Endothelial cell of umbilical vein (primary cell): ENCODE data around the gene PAPPA2. TPM values are rescaled to one million over a fixed set of nuclear protein-coding genes. Genes with fewer than 3 reads are reported as not detected.

Experiments
- BruUV-seq: library from RNA; stranded (reverse); fragments of 400-500 nt; replicated peaks from 2 replicates; lab custom pipeline; 2021; lab: Mats Ljungman, UMichigan
- CTCF ChIA-PET: fragments of 300-600, 350-600 bp; sonication (Branson Sonifier 250); formaldehyde crosslinking; loops from one replicate; lab custom pipeline; 2021; ENCODE audit warnings: antibody characterized with exemption, inconsistent platforms; lab: Charles Lee
- POLR2A ChIA-PET: fragments of 300-600, 350-600 bp; sonication (Branson Sonifier 250); formaldehyde crosslinking; loops from one replicate; lab custom pipeline; 2021; ENCODE audit warnings: antibody characterized with exemption, inconsistent platforms; lab: Charles Lee
- DNase-seq: peaks from one replicate; pipeline ENCODE4 v3.0.0-alpha.2; 2011; ENCODE audit warnings: low read depth, low spot score
- FAIRE-seq: peaks from 2 replicates; lab custom pipeline; 2011; peaks lifted over from hg19 to GRCh38; lab: Jason Lieb, UNC
- H2AFZ ChIP-seq: 2 replicates; pipeline ENCODE4 v1.6.0; 2012; ENCODE audit warnings: low read depth, low read length, control low read depth, inconsistent platforms
- H3K27ac ChIP-seq: 2 replicates; pipeline ENCODE4 v1.5.1; 2011; ENCODE audit warnings: low read depth, mild to moderate bottlenecking, control low read depth, low read length, moderate library complexity; ENCODE audit not compliant: insufficient read depth
- H3K27me3 ChIP-seq, 2 experiments: 2 replicates each; pipeline versions ENCODE4 v1.6.0 to v1.6.1; 2011; ENCODE audit warnings: low read length in 2 of 2, mixed read lengths in 1 of 2; ENCODE audit not compliant: control insufficient read depth in 2 of 2, insufficient read depth in 2 of 2
- H3K36me3 ChIP-seq, 2 experiments: 2 replicates in 1 of 2; 3 replicates in 1 of 2; pipeline ENCODE4 v1.5.1; 2011; ENCODE audit warnings: low read length in 2 of 2, mild to moderate bottlenecking in 1 of 2, moderate library complexity in 1 of 2; ENCODE audit not compliant: control insufficient read depth in 2 of 2, insufficient read depth in 2 of 2; ENCODE audit errors: extremely low read depth in 1 of 2
- H3K4me1 ChIP-seq: 3 replicates; pipeline ENCODE4 v1.5.1; 2011; ENCODE audit warnings: mild to moderate bottlenecking, low read length; ENCODE audit not compliant: control insufficient read depth, insufficient read depth; ENCODE audit errors: extremely low read depth
- H3K4me2 ChIP-seq: 2 replicates; pipeline ENCODE4 v1.6.1; 2011; ENCODE audit warnings: low read length, control low read depth, mixed read lengths; ENCODE audit not compliant: insufficient read depth
- H3K4me3 ChIP-seq, 3 experiments: fragments of 200-600 bp in 1 of 3; sonication (generic), shearing (Covaris generic) in 1 of 3; replicated peaks in 1 of 3; 2 replicates each; pipeline ENCODE4 v1.5.1; 2011 to 2016; ENCODE audit warnings: control low read depth in 3 of 3, low read length in 3 of 3, mild to moderate bottlenecking in 2 of 3, inconsistent platforms in 1 of 3, low read depth in 1 of 3, moderate library complexity in 1 of 3; ENCODE audit not compliant: insufficient read depth in 1 of 3
- H3K79me2 ChIP-seq: 2 replicates; pipeline ENCODE4 v1.6.0; 2012; ENCODE audit warnings: low read length, inconsistent platforms; ENCODE audit not compliant: control insufficient read depth, insufficient read depth
- H3K9ac ChIP-seq: replicated peaks from 2 replicates; pipeline ENCODE3; 2011; ENCODE audit warnings: low read length, control low read depth; ENCODE audit not compliant: insufficient read depth; ENCODE audit errors: extremely low read depth
- H3K9me1 ChIP-seq: replicated peaks from 3 replicates; pipeline ENCODE4 v1.6.0; 2011; ENCODE audit warnings: mild to moderate bottlenecking, low read length; ENCODE audit not compliant: control insufficient read depth, insufficient read depth; ENCODE audit errors: extremely low read depth
- H3K9me3 ChIP-seq: replicated peaks from 2 replicates; pipeline ENCODE4 v1.5.1; 2012; ENCODE audit warnings: low read length, inconsistent platforms; ENCODE audit not compliant: control insufficient read depth, insufficient read depth
- H4K20me1 ChIP-seq: replicated peaks from 2 replicates; pipeline ENCODE3; 2011; ENCODE audit warnings: mild to moderate bottlenecking, low read length; ENCODE audit not compliant: control insufficient read depth, insufficient read depth; ENCODE audit errors: extremely low read depth
- CTCF ChIP-seq, 2 donors: IDR thresholded peaks; 1 replicate in 1 of 2; 2 replicates in 1 of 2; pipeline ENCODE4 v1.5.1; 2011; ENCODE audit warnings: low read length in 2 of 2, mild to moderate bottlenecking in 2 of 2, moderate library complexity in 2 of 2, control low read depth in 1 of 2, inconsistent platforms in 1 of 2, low read depth in 1 of 2; ENCODE audit not compliant: insufficient read depth in 1 of 2; ENCODE audit errors: extremely low read depth in 1 of 2
- EZH2 ChIP-seq: IDR thresholded peaks from 2 replicates; pipeline ENCODE4 v1.6.1; 2012; ENCODE audit warnings: borderline replicate concordance, low read depth, mild to moderate bottlenecking, moderate library complexity, low read length, inconsistent platforms; ENCODE audit not compliant: severe bottlenecking
- FOS ChIP-seq: IDR thresholded peaks from 2 replicates; pipeline ENCODE4 v1.6.1; 2011; ENCODE audit warnings: mild to moderate bottlenecking, low read length, moderate library complexity, borderline replicate concordance; ENCODE audit not compliant: insufficient read depth
- GATA2 ChIP-seq: IDR thresholded peaks from 2 replicates; pipeline ENCODE4 v1.7.0; 2011; ENCODE audit warnings: low read depth, mild to moderate bottlenecking, moderate library complexity, mixed read lengths, low read length; ENCODE audit not compliant: insufficient read length, insufficient read depth
- JUN ChIP-seq: IDR thresholded peaks from 2 replicates; pipeline ENCODE4 v1.6.1; 2011; ENCODE audit warnings: borderline replicate concordance, low read depth; ENCODE audit not compliant: insufficient read length, insufficient read depth
- MYC ChIP-seq: IDR thresholded peaks from one replicate; pipeline ENCODE4 v1.6.1; 2011; ENCODE audit warnings: mild to moderate bottlenecking, low read depth, low read length
- POLR2A ChIP-seq: IDR thresholded peaks from 2 replicates; pipeline ENCODE4 v1.6.1; 2012; ENCODE audit warnings: low read depth, mild to moderate bottlenecking, control low read depth, low read length
- POLR2AphosphoS5 ChIP-seq: IDR thresholded peaks from 2 replicates; pipeline ENCODE4 v1.6.1; 2012; ENCODE audit warnings: low read depth, mild to moderate bottlenecking, control low read depth, low read length, moderate library complexity; ENCODE audit not compliant: insufficient read depth
- dilution Hi-C: fragments of 300-500 bp; cut with MboI; formaldehyde crosslinking; loops from one replicate; pipeline ENCODE4 v1.15.0; 2019; ENCODE audit warnings: low sequenced_read_pairs; ENCODE audit not compliant: extremely low pct_ligation_motif_present
- intact Hi-C: fragments of 100-400 bp; cut with micrococcal nuclease; formaldehyde crosslinking; loops from one replicate; pipeline ENCODE4 v1.10.0; 2022
- polyA plus RNA-seq, 4 experiments: library from polyadenylated mRNA; depleted of rRNA in 3 of 4; stranded (reverse) in 3 of 4; unstranded in 1 of 4; fragments of >200 nt; gene quantifications; 2 replicates each; pipeline versions ENCODE4 v1.2.1 to v1.2.3, GENCODE V29; 2011 to 2012; ENCODE audit warnings: missing spikeins in 1 of 4
- total RNA-seq: library from RNA; stranded (reverse); gene quantifications from 2 replicates; pipeline ENCODE4 v1.2.3, GENCODE V29; 2021
- TF ChIP-seq, protein P1 (sequence below): IDR thresholded peaks from 2 replicates; pipeline ENCODE4 v1.6.1; 2011; ENCODE audit not compliant: insufficient read depth, insufficient read length

The PAPPA2 gene
- total and polyA plus RNA-seq, 2 donors (not counting 3 experiments of a cell fraction or from before 2014, with no cell fraction given), result not detected

DNA sequence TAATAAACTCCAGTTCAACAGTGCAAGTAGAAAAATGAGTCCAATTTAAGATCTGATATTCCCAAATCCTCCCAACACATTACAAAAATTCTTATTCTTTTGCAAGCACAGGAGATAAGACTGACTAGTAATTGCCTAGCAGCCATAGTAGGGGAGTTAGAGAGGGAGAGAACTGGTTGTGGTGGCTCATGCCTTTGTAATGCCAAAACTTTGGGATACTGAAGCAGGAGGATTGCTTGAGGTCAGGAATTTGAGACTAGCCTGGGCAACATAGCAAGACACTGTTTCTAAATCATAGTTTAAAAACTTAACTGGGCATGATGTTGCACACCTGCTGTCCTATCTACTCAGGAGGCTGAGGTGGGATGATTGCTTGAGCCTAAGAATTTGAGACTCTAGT, 26.7 kb upstream of the PAPPA2 start:
- Histone ChIP-seq H3K27me3 (no peaks in the 10 kb centered on the region), H3K4me1 (no peaks in the 10 kb centered on the region), H3K4me2 (no peak overlapping the region), H3K27ac (no peak overlapping the region), H3K9me3 (no peaks in the 10 kb centered on the region), H4K20me1 (no peaks in the 10 kb centered on the region), H3K4me3 (no peak overlapping the region), H3K36me3 (no peaks in the 10 kb centered on the region), H3K9ac (no peak overlapping the region), H2AFZ (no peak overlapping the region), H3K79me2 (no peaks in the 10 kb centered on the region), H3K9me1 (no peaks in the 10 kb centered on the region)
- ChIA-PET POLR2A (no interaction called here), CTCF (no interaction called here)
- DNase-seq (no peak), FAIRE-seq (no peak)
- no TSS peak for BruUV-seq
- intact Hi-C loops (no loop called here), dilution Hi-C loops (no loop called here)
- TF ChIP-seq POLR2A (no peak), FOS (no peak), JUN (no peak), CTCF (IDR thresholded peaks at IDR 0.05; ENCODE audit: extremely low read depth in 1 of 2, insufficient read depth in 1 of 2, low read depth in 1 of 2, low read length in 2 of 2) (no peak), EZH2 (no peak), GATA2 (no peak), MYC (no peak), POLR2AphosphoS5 (no peak)
- TF ChIP-seq, protein P1, sequence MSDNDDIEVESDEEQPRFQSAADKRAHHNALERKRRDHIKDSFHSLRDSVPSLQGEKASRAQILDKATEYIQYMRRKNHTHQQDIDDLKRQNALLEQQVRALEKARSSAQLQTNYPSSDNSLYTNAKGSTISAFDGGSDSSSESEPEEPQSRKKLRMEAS, result no peak
